ENCODE measurements around the gene ZNF260. TPM values are rescaled to one million over a fixed set of nuclear protein-coding genes. Genes with fewer than 3 reads are reported as not detected.

Gene ZNF260
- polyA plus RNA-seq (2012; ENCODE audit: missing spikeins), result 5.4 TPM

GRCh38 chr19:36528194-36528920 is at the start of gene ZNF260:
TSS of gene ZNF260 (minus strand) at chr19:36528271. CDS start at chr19:36515238, 13,033 bp downstream.
- peak; percentile 78 for TF ChIP-seq POLR2A (IDR thresholded peaks at IDR 0.05; ENCODE audit: low read depth, low read length)
- peak; percentile 74 for TF ChIP-seq TAF1 (IDR thresholded peaks at IDR 0.05; ENCODE audit: borderline replicate concordance, low read depth, low read length)
- peak; percentile 55; the same call in 1 of the 2 replicates for TF ChIP-seq POLR2AphosphoS5 (IDR thresholded peaks at IDR 0.05; ENCODE audit: low read depth, low read length)
- FAIRE-seq, result peak; percentile 91

GRCh38 chr19:36577271-36577996 is 49.4 kb upstream of the ZNF260 start:
- TF ChIP-seq POLR2AphosphoS5 (IDR thresholded peaks at IDR 0.05; ENCODE audit: low read depth, low read length) (no peak), POLR2A (IDR thresholded peaks at IDR 0.05; ENCODE audit: low read depth, low read length) (no peak), TAF1 (IDR thresholded peaks at IDR 0.05; ENCODE audit: borderline replicate concordance, low read depth, low read length) (no peak)
- FAIRE-seq (no peak), DNase-seq (ENCODE audit: insufficient read length) (no peak)

More at GRCh38 chr19:36528194-36528920, at the start of gene ZNF260:
- DNase-seq (ENCODE audit: insufficient read length), result peak; percentile 78

GRCh38 chr19:36574741-36575140 is 46.7 kb upstream of the ZNF260 start:
- DNase-seq (ENCODE audit: insufficient read length) (no peak), FAIRE-seq (no peak)
- no peak for TF ChIP-seq POLR2AphosphoS5 (IDR thresholded peaks at IDR 0.05; ENCODE audit: low read depth, low read length)
- no peak for TF ChIP-seq TAF1 (IDR thresholded peaks at IDR 0.05; ENCODE audit: borderline replicate concordance, low read depth, low read length)
- TF ChIP-seq POLR2A (IDR thresholded peaks at IDR 0.05; ENCODE audit: low read depth, low read length), result no peak

GRCh38 chr19:36573895-36574720 is 46.0 kb upstream of the ZNF260 start:
- DNase-seq (ENCODE audit: insufficient read length), result no peak
- no peak for TF ChIP-seq TAF1 (IDR thresholded peaks at IDR 0.05; ENCODE audit: borderline replicate concordance, low read depth, low read length)
- no peak for TF ChIP-seq POLR2A (IDR thresholded peaks at IDR 0.05; ENCODE audit: low read depth, low read length)
- TF ChIP-seq POLR2AphosphoS5 (IDR thresholded peaks at IDR 0.05; ENCODE audit: low read depth, low read length), result no peak
- FAIRE-seq, result no peak

- FAIRE-seq, result peak; percentile 95
- TF ChIP-seq POLR2AphosphoS5 (IDR thresholded peaks at IDR 0.05; ENCODE audit: low read depth, low read length), result peak; percentile 85
- peak; percentile 88 for TF ChIP-seq POLR2A (IDR thresholded peaks at IDR 0.05; ENCODE audit: low read depth, low read length)
- no peak; the same call in 1 of the 2 replicates for TF ChIP-seq TAF1 (IDR thresholded peaks at IDR 0.05; ENCODE audit: borderline replicate concordance, low read depth, low read length)
- DNase-seq (ENCODE audit: insufficient read length), result peak; percentile 76
Observed at GRCh38 chr19:36573020-36573894, 45.2 kb upstream of the ZNF260 start, which contains the start of gene ZNF529. TSS of gene ZNF529 (minus strand) at chr19:36573292. CDS start at chr19:36572346, 946 bp downstream.

GRCh38 chr19:36572593-36573019 is 44.5 kb upstream of the ZNF260 start:
- TF ChIP-seq POLR2AphosphoS5 (IDR thresholded peaks at IDR 0.05; ENCODE audit: low read depth, low read length) (no peak), TAF1 (IDR thresholded peaks at IDR 0.05; ENCODE audit: borderline replicate concordance, low read depth, low read length) (no peak), POLR2A (IDR thresholded peaks at IDR 0.05; ENCODE audit: low read depth, low read length) (no peak)
- FAIRE-seq (no peak), DNase-seq (ENCODE audit: insufficient read length) (no peak)

GRCh38 chr19:36564391-36564790 is 36.3 kb upstream of the ZNF260 start:
- FAIRE-seq (no peak), DNase-seq (ENCODE audit: insufficient read length) (no peak)
- no peak for TF ChIP-seq TAF1 (IDR thresholded peaks at IDR 0.05; ENCODE audit: borderline replicate concordance, low read depth, low read length)
- no peak for TF ChIP-seq POLR2AphosphoS5 (IDR thresholded peaks at IDR 0.05; ENCODE audit: low read depth, low read length)
- no peak for TF ChIP-seq POLR2A (IDR thresholded peaks at IDR 0.05; ENCODE audit: low read depth, low read length)

GRCh38 chr19:36547001-36547732 is 19.1 kb upstream of the ZNF260 start:
- DNase-seq (ENCODE audit: insufficient read length), result no peak
- no peak for TF ChIP-seq POLR2A (IDR thresholded peaks at IDR 0.05; ENCODE audit: low read depth, low read length)
- no peak for TF ChIP-seq TAF1 (IDR thresholded peaks at IDR 0.05; ENCODE audit: borderline replicate concordance, low read depth, low read length)
- TF ChIP-seq POLR2AphosphoS5 (IDR thresholded peaks at IDR 0.05; ENCODE audit: low read depth, low read length), result no peak
- FAIRE-seq, result no peak

GRCh38 chr19:36528921-36529518 is 949 bp upstream of the ZNF260 start:
- DNase-seq (ENCODE audit: insufficient read length), result peak; percentile 29
- TF ChIP-seq POLR2A (IDR thresholded peaks at IDR 0.05; ENCODE audit: low read depth, low read length) (no peak), TAF1 (IDR thresholded peaks at IDR 0.05; ENCODE audit: borderline replicate concordance, low read depth, low read length) (no peak), POLR2AphosphoS5 (IDR thresholded peaks at IDR 0.05; ENCODE audit: low read depth, low read length) (no peak)
- peak; percentile 17 for FAIRE-seq

Measured in GM12892 (cell line).